HG02973 (cell line): ENCODE measurements around the gene C1orf122.

Source experiments
- ATAC-seq: cut with Tn5 transposase; IDR thresholded peaks from one replicate; pipeline ENCODE4 v1.9.1; 2021; ENCODE audit warnings: moderate library complexity; ENCODE audit not compliant: unreplicated experiment

The C1orf122 gene

GRCh38 chr1:37797750-37798345 lies 9.7 kb upstream of the C1orf122 start:
- no peak for ATAC-seq

GRCh38 chr1:37802439-37802838 lies 5.2 kb upstream of the C1orf122 start:
- no peak for ATAC-seq

- ATAC-seq = no peak
Observed at GRCh38 chr1:37807220-37807554, 403 bp upstream of the C1orf122 start.

- ATAC-seq = peak; percentile 33
Observed at GRCh38 chr1:37808369-37809319, 1.1 kb downstream of the C1orf122 start.

- no peak for ATAC-seq
Observed at GRCh38 chr1:37809942-37810341, 2.4 kb downstream of the C1orf122 start.

GRCh38 chr1:37811027-37811655 lies 3.6 kb downstream of the C1orf122 start:
- peak; percentile 34 for ATAC-seq

- no peak for ATAC-seq
Observed at GRCh38 chr1:37813529-37814145, 6.0 kb downstream of the C1orf122 start.

GRCh38 chr1:37814252-37814651 lies 6.7 kb downstream of the C1orf122 start:
- ATAC-seq = no peak

- ATAC-seq = no peak
Observed at GRCh38 chr1:37817481-37817880, 9.9 kb downstream of the C1orf122 start.

- ATAC-seq = no peak
Observed at GRCh38 chr1:37821481-37821880, 13.9 kb downstream of the C1orf122 start.

- ATAC-seq = no peak
Observed at GRCh38 chr1:37822906-37823815, 15.6 kb downstream of the C1orf122 start.

- ATAC-seq = no peak
Observed at GRCh38 chr1:37824001-37824400, 16.4 kb downstream of the C1orf122 start.

GRCh38 chr1:37825506-37825905 lies 17.9 kb downstream of the C1orf122 start:
- no peak for ATAC-seq

- no peak for ATAC-seq
Observed at GRCh38 chr1:37828410-37829074, 21.0 kb downstream of the C1orf122 start.

- ATAC-seq = no peak
Observed at GRCh38 chr1:37831109-37831508, 23.5 kb downstream of the C1orf122 start.

- ATAC-seq = no peak
Observed at GRCh38 chr1:37831809-37832208, 24.2 kb downstream of the C1orf122 start.

- no peak for ATAC-seq
Observed at GRCh38 chr1:37836788-37837187, 29.2 kb downstream of the C1orf122 start.

- ATAC-seq = no peak
Observed at GRCh38 chr1:37839676-37840075, 32.1 kb downstream of the C1orf122 start.

GRCh38 chr1:37840711-37841110 lies 33.1 kb downstream of the C1orf122 start:
- no peak for ATAC-seq

GRCh38 chr1:37841652-37842051 lies 34.1 kb downstream of the C1orf122 start:
- no peak for ATAC-seq
